ENCODE data around the gene MTMR3.

- TF ChIP-seq EHMT2 (IDR thresholded peaks at IDR 0.05; ENCODE audit: low read depth) (no peak), POLR2A (IDR thresholded peaks at IDR 0.05; ENCODE audit: low read length) (no peak), MAFK (IDR thresholded peaks at IDR 0.05; ENCODE audit: partially characterized antibody) (no peak)
- TF ChIP-seq, protein P1, sequence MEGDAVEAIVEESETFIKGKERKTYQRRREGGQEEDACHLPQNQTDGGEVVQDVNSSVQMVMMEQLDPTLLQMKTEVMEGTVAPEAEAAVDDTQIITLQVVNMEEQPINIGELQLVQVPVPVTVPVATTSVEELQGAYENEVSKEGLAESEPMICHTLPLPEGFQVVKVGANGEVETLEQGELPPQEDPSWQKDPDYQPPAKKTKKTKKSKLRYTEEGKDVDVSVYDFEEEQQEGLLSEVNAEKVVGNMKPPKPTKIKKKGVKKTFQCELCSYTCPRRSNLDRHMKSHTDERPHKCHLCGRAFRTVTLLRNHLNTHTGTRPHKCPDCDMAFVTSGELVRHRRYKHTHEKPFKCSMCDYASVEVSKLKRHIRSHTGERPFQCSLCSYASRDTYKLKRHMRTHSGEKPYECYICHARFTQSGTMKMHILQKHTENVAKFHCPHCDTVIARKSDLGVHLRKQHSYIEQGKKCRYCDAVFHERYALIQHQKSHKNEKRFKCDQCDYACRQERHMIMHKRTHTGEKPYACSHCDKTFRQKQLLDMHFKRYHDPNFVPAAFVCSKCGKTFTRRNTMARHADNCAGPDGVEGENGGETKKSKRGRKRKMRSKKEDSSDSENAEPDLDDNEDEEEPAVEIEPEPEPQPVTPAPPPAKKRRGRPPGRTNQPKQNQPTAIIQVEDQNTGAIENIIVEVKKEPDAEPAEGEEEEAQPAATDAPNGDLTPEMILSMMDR (IDR thresholded peaks at IDR 0.05), result no peak
- TF ChIP-seq, protein P2, sequence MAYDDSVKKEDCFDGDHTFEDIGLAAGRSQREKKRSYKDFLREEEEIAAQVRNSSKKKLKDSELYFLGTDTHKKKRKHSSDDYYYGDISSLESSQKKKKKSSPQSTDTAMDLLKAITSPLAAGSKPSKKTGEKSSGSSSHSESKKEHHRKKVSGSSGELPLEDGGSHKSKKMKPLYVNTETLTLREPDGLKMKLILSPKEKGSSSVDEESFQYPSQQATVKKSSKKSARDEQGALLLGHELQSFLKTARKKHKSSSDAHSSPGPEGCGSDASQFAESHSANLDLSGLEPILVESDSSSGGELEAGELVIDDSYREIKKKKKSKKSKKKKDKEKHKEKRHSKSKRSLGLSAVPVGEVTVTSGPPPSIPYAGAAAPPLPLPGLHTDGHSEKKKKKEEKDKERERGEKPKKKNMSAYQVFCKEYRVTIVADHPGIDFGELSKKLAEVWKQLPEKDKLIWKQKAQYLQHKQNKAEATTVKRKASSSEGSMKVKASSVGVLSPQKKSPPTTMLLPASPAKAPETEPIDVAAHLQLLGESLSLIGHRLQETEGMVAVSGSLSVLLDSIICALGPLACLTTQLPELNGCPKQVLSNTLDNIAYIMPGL (CRISPR knock-in tag; IDR thresholded peaks at IDR 0.05; ENCODE audit: borderline replicate concordance), result no peak
- TF ChIP-seq, protein P3, sequence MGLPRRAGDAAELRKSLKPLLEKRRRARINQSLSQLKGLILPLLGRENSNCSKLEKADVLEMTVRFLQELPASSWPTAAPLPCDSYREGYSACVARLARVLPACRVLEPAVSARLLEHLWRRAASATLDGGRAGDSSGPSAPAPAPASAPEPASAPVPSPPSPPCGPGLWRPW (IDR thresholded peaks at IDR 0.05), result no peak
These were observed 124.4 kb downstream of the MTMR3 start for GRCh38 chr22:30007361-30007760.

Data from A549 (cell line).